Neural progenitor cell (in vitro differentiated cells): Measurements from ENCODE around the gene GRIFIN. TPM values are rescaled to one million over a fixed set of nuclear protein-coding genes. Genes with fewer than 3 reads are reported as not detected.

Experiments
- DNase-seq: peaks from one replicate; pipeline ENCODE4 v3.0.0-alpha.2; 2016; ENCODE audit warnings: low spot score
- H2AFZ ChIP-seq: fragments of 200-600 bp; sonication (generic); replicated peaks from 2 replicates; pipeline ENCODE4 v1.6.1; 2016; ENCODE audit warnings: antibody characterized with exemption
- H3F3A ChIP-seq: fragments of 200-600 bp; sonication (generic); 2 replicates; pipeline ENCODE4 v1.6.1; 2016; ENCODE audit warnings: antibody characterized with exemption, low read depth
- H3K27ac ChIP-seq: fragments of 200-600 bp; sonication (generic); 2 replicates; pipeline ENCODE4 v1.5.1; 2016; ENCODE audit warnings: mild to moderate bottlenecking
- H3K27me3 ChIP-seq: fragments of 200-600 bp; sonication (generic); 2 replicates; pipeline ENCODE4 v1.6.1; 2016; ENCODE audit warnings: mild to moderate bottlenecking, moderate library complexity
- H3K36me3 ChIP-seq: fragments of 200-600 bp; sonication (generic); 2 replicates; pipeline ENCODE4 v1.5.1; 2016
- H3K4me1 ChIP-seq: fragments of 200-600 bp; sonication (generic); 2 replicates; pipeline ENCODE4 v1.6.1; 2016; ENCODE audit warnings: mixed run types
- H3K4me2 ChIP-seq: fragments of 200-600 bp; sonication (generic); 2 replicates; pipeline ENCODE4 v1.6.1; 2016
- H3K4me3 ChIP-seq: fragments of 200-600 bp; sonication (generic); 2 replicates; pipeline ENCODE4 v1.5.1; 2016
- H3K79me2 ChIP-seq: fragments of 200-600 bp; sonication (generic); 2 replicates; pipeline ENCODE4 v1.6.1; 2016; ENCODE audit warnings: low read depth
- H3K9ac ChIP-seq: fragments of 200-600 bp; sonication (generic); 2 replicates; pipeline ENCODE4 v1.6.1; 2016
- H3K9me3 ChIP-seq: fragments of 200-600 bp; sonication (generic); 2 replicates; pipeline ENCODE4 v1.5.1; 2016; ENCODE audit warnings: low read depth
- H4K20me1 ChIP-seq: fragments of 200-600 bp; sonication (generic); 2 replicates; pipeline ENCODE4 v1.6.1; 2016; ENCODE audit warnings: low read depth
- H3K27ac Mint-ChIP-seq: 3 replicates; pipeline ENCODE4 v1.8.0; 2021; ENCODE audit warnings: mixed read lengths
- H3K27me3 Mint-ChIP-seq: 2 replicates; pipeline ENCODE4 v1.8.0; 2022; ENCODE audit warnings: low read depth, mild to moderate bottlenecking, inconsistent platforms, moderate library complexity, mixed read lengths; ENCODE audit not compliant: insufficient read depth
- H3K36me3 Mint-ChIP-seq: 3 replicates; pipeline ENCODE4 v1.8.0; 2021; ENCODE audit warnings: mixed read lengths
- H3K4me1 Mint-ChIP-seq: 3 replicates; pipeline ENCODE4 v1.8.0; 2021; ENCODE audit warnings: mixed read lengths
- H3K4me3 Mint-ChIP-seq: 3 replicates; pipeline ENCODE4 v1.8.0; 2021; ENCODE audit warnings: mild to moderate bottlenecking, moderate library complexity, mixed read lengths
- H3K9me3 Mint-ChIP-seq: 3 replicates; pipeline ENCODE4 v1.8.0; 2020; ENCODE audit warnings: mixed read lengths
- EZH2 ChIP-seq: fragments of 200-600 bp; sonication (generic); IDR thresholded peaks from 2 replicates; pipeline ENCODE4 v1.6.1; 2017; ENCODE audit warnings: antibody characterized with exemption, mild to moderate bottlenecking, moderate library complexity
- EZH2phosphoT487 ChIP-seq: fragments of 200-600 bp; sonication (generic); IDR thresholded peaks from 2 replicates; pipeline ENCODE4 v1.6.1; 2017; ENCODE audit warnings: antibody characterized with exemption
- total RNA-seq: library from RNA; depleted of rRNA; stranded (reverse); fragments of >200 nt; gene quantifications from 2 replicates; pipeline ENCODE4 v1.2.3, GENCODE V29; 2015; ENCODE audit warnings: low replicate concordance
- TF ChIP-seq, protein P1 (sequence below): fragments of 200-600 bp; sonication (generic); IDR thresholded peaks from 2 replicates; pipeline ENCODE4 v1.5.1; 2017; ENCODE audit warnings: antibody characterized with exemption, mild to moderate bottlenecking

Gene GRIFIN
- total RNA-seq, 1 donor from 2014 or later = not detected

DNA sequence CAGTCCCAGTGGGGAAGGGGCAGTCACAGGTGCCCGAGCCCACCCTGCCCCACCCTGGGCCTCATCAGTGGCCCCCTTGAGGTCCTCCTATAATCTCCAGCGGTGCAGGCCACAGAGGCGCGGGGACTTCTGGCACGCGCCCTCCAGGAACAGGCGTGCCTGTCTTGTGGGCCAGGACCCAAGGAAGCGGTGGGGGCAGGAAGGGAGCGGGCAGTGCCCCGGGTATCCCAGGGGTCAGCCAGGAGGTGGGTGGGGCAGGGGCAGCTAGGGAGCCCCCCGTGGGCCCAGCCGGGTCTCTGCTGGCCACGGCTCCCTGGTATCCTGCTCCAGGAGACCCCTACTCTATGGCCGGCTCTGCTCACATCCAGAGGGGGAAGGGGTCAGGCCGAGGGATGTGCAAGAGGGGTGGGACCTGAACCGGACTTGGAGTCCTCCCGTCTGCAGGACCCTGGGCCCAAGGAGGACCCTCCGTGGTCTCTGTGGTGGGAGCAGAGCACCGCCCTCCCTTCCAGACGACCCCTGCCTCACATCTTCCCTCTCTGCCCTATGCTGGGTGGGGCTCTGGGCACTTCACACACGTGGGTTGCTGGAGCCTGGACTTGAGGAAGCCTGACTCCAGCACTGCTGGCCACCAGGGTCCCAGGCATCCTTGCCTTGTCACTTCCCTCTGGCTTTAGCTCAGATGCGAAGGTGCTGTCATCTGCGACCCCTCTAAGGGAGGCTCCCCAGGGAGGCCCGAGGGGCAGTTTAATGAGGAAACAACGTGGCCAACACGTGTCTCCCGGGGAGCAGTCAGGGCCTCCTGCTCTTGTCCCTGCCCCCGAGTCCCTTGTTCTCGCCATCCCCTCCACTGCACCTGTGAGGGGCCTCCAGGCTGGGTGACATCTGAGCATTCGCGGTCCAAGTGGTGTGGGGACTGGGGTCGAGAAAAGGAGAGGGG lies 18.3 kb upstream of the GRIFIN start:
- H2AFZ ChIP-seq = no peak overlapping the region
- peak overlapping the region; percentile 70 for H3K4me2 ChIP-seq
- peaks cover 48% of the 10 kb centered on the region for H3F3A ChIP-seq
- DNase-seq = no peak
- H3K4me1 Mint-ChIP-seq = peaks cover 51% of the 10 kb centered on the region
- H3K9me3 ChIP-seq = no peaks in the 10 kb centered on the region
- no peaks in the 10 kb centered on the region for H3K36me3 Mint-ChIP-seq
- H3K27ac ChIP-seq = peak overlapping the region; percentile 11
- no peak overlapping the region for H3K4me3 ChIP-seq
- peaks cover 3% of the 10 kb centered on the region for H3K9me3 Mint-ChIP-seq
- H3K36me3 ChIP-seq = no peaks in the 10 kb centered on the region
- H3K27me3 ChIP-seq = no peaks in the 10 kb centered on the region
- no peak for TF ChIP-seq EZH2phosphoT487
- TF ChIP-seq, protein P1, sequence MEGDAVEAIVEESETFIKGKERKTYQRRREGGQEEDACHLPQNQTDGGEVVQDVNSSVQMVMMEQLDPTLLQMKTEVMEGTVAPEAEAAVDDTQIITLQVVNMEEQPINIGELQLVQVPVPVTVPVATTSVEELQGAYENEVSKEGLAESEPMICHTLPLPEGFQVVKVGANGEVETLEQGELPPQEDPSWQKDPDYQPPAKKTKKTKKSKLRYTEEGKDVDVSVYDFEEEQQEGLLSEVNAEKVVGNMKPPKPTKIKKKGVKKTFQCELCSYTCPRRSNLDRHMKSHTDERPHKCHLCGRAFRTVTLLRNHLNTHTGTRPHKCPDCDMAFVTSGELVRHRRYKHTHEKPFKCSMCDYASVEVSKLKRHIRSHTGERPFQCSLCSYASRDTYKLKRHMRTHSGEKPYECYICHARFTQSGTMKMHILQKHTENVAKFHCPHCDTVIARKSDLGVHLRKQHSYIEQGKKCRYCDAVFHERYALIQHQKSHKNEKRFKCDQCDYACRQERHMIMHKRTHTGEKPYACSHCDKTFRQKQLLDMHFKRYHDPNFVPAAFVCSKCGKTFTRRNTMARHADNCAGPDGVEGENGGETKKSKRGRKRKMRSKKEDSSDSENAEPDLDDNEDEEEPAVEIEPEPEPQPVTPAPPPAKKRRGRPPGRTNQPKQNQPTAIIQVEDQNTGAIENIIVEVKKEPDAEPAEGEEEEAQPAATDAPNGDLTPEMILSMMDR = no peak
- TF ChIP-seq EZH2 = no peak
- peaks cover 26% of the 10 kb centered on the region for H3K27me3 Mint-ChIP-seq
- no peak overlapping the region for H3K9ac ChIP-seq
- no peaks in the 10 kb centered on the region for H4K20me1 ChIP-seq
- peak overlapping the region; percentile 87 for H3K27ac Mint-ChIP-seq
- H3K79me2 ChIP-seq = no peaks in the 10 kb centered on the region
- H3K4me1 ChIP-seq = peaks cover 60% of the 10 kb centered on the region
- H3K4me3 Mint-ChIP-seq = peak overlapping the region; percentile 66

GRCh38 chr7:2493205-2494164 lies 17.3 kb upstream of the GRIFIN start:
- Histone ChIP-seq H3K4me1 (peaks cover 51% of the 10 kb centered on the region), H3K9ac (no peak overlapping the region), H3K27ac (no peak overlapping the region), H3K36me3 (no peaks in the 10 kb centered on the region), H3K79me2 (no peaks in the 10 kb centered on the region), H3K9me3 (no peaks in the 10 kb centered on the region), H3K4me2 (no peak overlapping the region), H3K27me3 (no peaks in the 10 kb centered on the region), H3F3A (peaks cover 38% of the 10 kb centered on the region), H4K20me1 (no peaks in the 10 kb centered on the region), H3K4me3 (no peak overlapping the region), H2AFZ (no peak overlapping the region)
- Mint-ChIP-seq H3K27ac (peak overlapping the region; percentile 73), H3K4me3 (no peak overlapping the region), H3K27me3 (peaks cover 22% of the 10 kb centered on the region), H3K9me3 (peaks cover 3% of the 10 kb centered on the region), H3K36me3 (no peaks in the 10 kb centered on the region), H3K4me1 (peaks cover 49% of the 10 kb centered on the region)
- DNase-seq = no peak
- TF ChIP-seq EZH2 (no peak), EZH2phosphoT487 (no peak)
- TF ChIP-seq, protein P1 = no peak

- TF ChIP-seq EZH2 (no peak), EZH2phosphoT487 (no peak)
- TF ChIP-seq, protein P1 = no peak
- no peaks in the 10 kb centered on the region for H3K36me3 ChIP-seq
- no peaks in the 10 kb centered on the region for H3K79me2 ChIP-seq
- no peak for DNase-seq
- H3K9me3 Mint-ChIP-seq = peaks cover 3% of the 10 kb centered on the region
- no peak overlapping the region for H3K4me2 ChIP-seq
- no peaks in the 10 kb centered on the region for H3K9me3 ChIP-seq
- peak overlapping the region; percentile 38 for H3K4me3 Mint-ChIP-seq
- H2AFZ ChIP-seq = no peak overlapping the region
- H3K27me3 ChIP-seq = no peaks in the 10 kb centered on the region
- H4K20me1 ChIP-seq = no peaks in the 10 kb centered on the region
- no peak overlapping the region for H3K4me3 ChIP-seq
- no peaks in the 10 kb centered on the region for H3K36me3 Mint-ChIP-seq
- no peak overlapping the region for H3K27ac ChIP-seq
- H3F3A ChIP-seq = peaks cover 24% of the 10 kb centered on the region
- H3K9ac ChIP-seq = no peak overlapping the region
- H3K27me3 Mint-ChIP-seq = peaks cover 22% of the 10 kb centered on the region
- peak overlapping the region; percentile 1 for H3K27ac Mint-ChIP-seq
- peaks cover 40% of the 10 kb centered on the region for H3K4me1 Mint-ChIP-seq
- H3K4me1 ChIP-seq = peaks cover 36% of the 10 kb centered on the region
These were observed 15.8 kb upstream of the GRIFIN start for GRCh38 chr7:2492038-2492437.
